HUES64 (cell line): ENCODE measurements around the gene GAS7.

Experiments
- H3K27ac ChIP-seq: 2 replicates; pipeline ENCODE4 v1.7.0; 2013; ENCODE audit warnings: low read depth, low read length, inconsistent platforms
- H3K27me3 ChIP-seq: 2 replicates; pipeline ENCODE4 v1.6.1; 2013; ENCODE audit warnings: mild to moderate bottlenecking, low read length; ENCODE audit not compliant: insufficient read depth
- H3K36me3 ChIP-seq: 2 replicates; pipeline ENCODE4 v1.6.1; 2013; ENCODE audit warnings: mild to moderate bottlenecking, low read length; ENCODE audit not compliant: insufficient read depth
- H3K4me1 ChIP-seq: 2 replicates; pipeline ENCODE4 v1.6.1; 2013; ENCODE audit warnings: mild to moderate bottlenecking, low read length, moderate library complexity; ENCODE audit not compliant: insufficient read depth
- H3K4me3 ChIP-seq: 2 replicates; pipeline ENCODE4 v1.5.1; 2013; ENCODE audit warnings: mild to moderate bottlenecking, low read length, moderate library complexity
- H3K9ac ChIP-seq: 2 replicates; pipeline ENCODE4 v1.6.1; 2013; ENCODE audit warnings: mild to moderate bottlenecking, low read depth, low read length
- H3K9me3 ChIP-seq: 2 replicates; pipeline ENCODE4 v1.6.1; 2013; ENCODE audit warnings: low read depth, low read length; ENCODE audit not compliant: insufficient read depth
- WGBS: fragments of 150-250, 120-280 bp; methylation state at CpG from one replicate; pipeline ENCODE4 v1.1.7; 2013; ENCODE audit warnings: missing lambda C conversion rate; 5-methylcytosine and 5-hydroxymethylcytosine counted together

The GAS7 gene

DNA sequence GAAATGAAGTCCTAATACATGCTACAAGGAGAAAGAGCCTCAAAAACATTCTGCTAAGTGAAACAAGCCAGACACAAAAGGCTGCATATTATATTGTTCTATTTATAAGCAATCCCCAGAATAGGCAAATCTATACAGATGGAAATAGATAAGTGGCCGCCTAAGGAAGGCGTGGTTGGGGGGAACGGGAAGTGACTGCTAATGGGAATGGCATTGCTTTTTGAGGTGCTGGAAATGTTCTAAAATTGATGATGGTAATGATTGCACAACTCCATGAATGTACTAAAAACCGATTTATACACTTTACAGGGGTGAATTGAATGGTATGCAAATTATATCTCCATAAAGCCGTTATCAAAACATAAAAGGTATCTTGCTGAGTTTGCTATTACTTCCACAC lies 67.7 kb downstream of the GAS7 start:
- H3K4me3 ChIP-seq, result no peak overlapping the region
- H3K27me3 ChIP-seq, result no peaks in the 10 kb centered on the region

GRCh38 chr17:10130263-10130662 lies 68.1 kb downstream of the GAS7 start:
- peaks cover 22% of the 10 kb centered on the region; the same call in 1 of the 2 replicates for H3K4me1 ChIP-seq
- 96% methylated on average over 4 of the region's 5 CpGs for WGBS
- no peak overlapping the region for H3K9ac ChIP-seq
- H3K36me3 ChIP-seq, result no peaks in the 10 kb centered on the region
- no peaks in the 10 kb centered on the region for H3K27me3 ChIP-seq
- no peaks in the 10 kb centered on the region for H3K9me3 ChIP-seq
- H3K27ac ChIP-seq, result no peak overlapping the region
- H3K4me3 ChIP-seq, result no peak overlapping the region

More for the DNA sequence above, 67.7 kb downstream of the GAS7 start:
- Histone ChIP-seq H3K9ac (no peak overlapping the region), H3K9me3 (no peaks in the 10 kb centered on the region), H3K36me3 (no peaks in the 10 kb centered on the region), H3K27ac (no peak overlapping the region), H3K4me1 (peaks cover 22% of the 10 kb centered on the region; the same call in 1 of the 2 replicates)
- 98% methylated on average over 4 of the region's 5 CpGs for WGBS

- Histone ChIP-seq H3K9me3 (no peaks in the 10 kb centered on the region), H3K4me3 (no peak overlapping the region), H3K36me3 (no peaks in the 10 kb centered on the region), H3K27me3 (no peaks in the 10 kb centered on the region), H3K4me1 (peaks cover 22% of the 10 kb centered on the region; the same call in 1 of the 2 replicates), H3K27ac (peak overlapping the region; percentile 43; the same call in 1 of the 2 replicates), H3K9ac (peak overlapping the region; percentile 37; the same call in 1 of the 2 replicates)
- WGBS, result 70% methylated on average over 19 of the region's 19 CpGs
Measured at GRCh38 chr17:10127819-10128425, 70.5 kb downstream of the GAS7 start.

GRCh38 chr17:10126616-10127501 lies 71.5 kb downstream of the GAS7 start:
- WGBS, result 69% methylated on average over 16 of the region's 16 CpGs
- Histone ChIP-seq H3K9me3 (no peaks in the 10 kb centered on the region), H3K27ac (peak overlapping the region; percentile 32; the same call in 1 of the 2 replicates), H3K9ac (peak overlapping the region; percentile 7; the same call in 1 of the 2 replicates), H3K4me3 (no peak overlapping the region), H3K27me3 (no peaks in the 10 kb centered on the region), H3K4me1 (peaks cover 22% of the 10 kb centered on the region; the same call in 1 of the 2 replicates), H3K36me3 (no peaks in the 10 kb centered on the region)

DNA sequence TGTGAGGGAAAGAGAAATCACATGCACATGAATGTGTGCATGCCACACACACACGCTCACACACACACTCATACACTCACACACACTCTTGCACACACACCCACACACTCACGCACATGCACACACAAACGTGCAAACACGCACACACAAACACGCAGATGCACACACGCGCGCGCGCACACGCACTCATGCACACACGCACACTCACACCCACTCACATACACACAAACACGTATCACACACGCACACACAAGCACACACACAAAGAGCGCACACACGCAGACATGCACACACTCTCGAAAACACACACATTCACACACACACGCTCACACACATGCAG lies 72.2 kb downstream of the GAS7 start:
- WGBS, result 82% methylated on average over 18 of the region's 18 CpGs
- no peak overlapping the region for H3K9ac ChIP-seq
- peaks cover 22% of the 10 kb centered on the region; the same call in 1 of the 2 replicates for H3K4me1 ChIP-seq
- no peaks in the 10 kb centered on the region for H3K9me3 ChIP-seq
- no peak overlapping the region for H3K4me3 ChIP-seq
- no peaks in the 10 kb centered on the region for H3K36me3 ChIP-seq
- H3K27me3 ChIP-seq, result no peaks in the 10 kb centered on the region
- no peak overlapping the region for H3K27ac ChIP-seq

DNA sequence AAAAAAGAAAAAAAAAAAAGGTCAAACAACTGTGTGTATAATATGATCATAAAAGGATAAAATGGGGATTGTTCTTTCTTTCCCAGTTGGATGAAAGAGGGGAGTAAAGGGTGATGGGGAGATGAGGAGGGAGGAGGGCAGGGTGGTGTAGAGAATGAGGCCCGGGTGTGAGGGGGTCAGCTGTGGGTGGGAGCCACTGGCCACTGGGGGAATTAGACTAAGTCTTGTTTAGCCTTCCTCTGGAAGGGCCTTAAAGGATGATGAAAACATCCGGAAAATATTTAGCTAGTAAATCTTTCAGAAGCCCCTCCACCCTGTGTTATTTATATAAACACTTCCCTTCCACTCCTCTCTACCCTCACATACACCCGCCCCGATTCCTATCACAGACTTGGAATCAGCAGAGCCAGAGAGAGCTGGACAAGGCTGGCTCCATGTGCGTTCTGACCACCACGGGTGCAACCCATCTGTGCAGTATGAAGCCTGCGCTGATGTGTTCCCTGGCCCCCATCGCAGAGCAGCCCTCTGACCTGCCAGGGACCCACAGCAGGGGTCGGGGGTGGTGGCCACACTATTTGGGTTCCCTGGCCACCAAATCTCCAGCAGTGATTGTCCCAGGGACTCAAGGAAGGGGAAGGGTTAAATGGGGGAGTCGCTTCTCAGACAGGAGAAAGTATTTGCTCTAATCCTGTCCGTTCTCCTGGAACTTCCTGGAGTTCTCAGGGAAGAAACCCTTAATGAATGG lies 72.7 kb downstream of the GAS7 start:
- no peak overlapping the region for H3K4me3 ChIP-seq
- H3K27me3 ChIP-seq, result no peaks in the 10 kb centered on the region
- H3K9ac ChIP-seq, result no peak overlapping the region
- WGBS, result 81% methylated on average over 11 of the region's 11 CpGs
- H3K27ac ChIP-seq, result no peak overlapping the region
- peaks cover 22% of the 10 kb centered on the region; the same call in 1 of the 2 replicates for H3K4me1 ChIP-seq
- no peaks in the 10 kb centered on the region for H3K36me3 ChIP-seq
- H3K9me3 ChIP-seq, result no peaks in the 10 kb centered on the region

DNA sequence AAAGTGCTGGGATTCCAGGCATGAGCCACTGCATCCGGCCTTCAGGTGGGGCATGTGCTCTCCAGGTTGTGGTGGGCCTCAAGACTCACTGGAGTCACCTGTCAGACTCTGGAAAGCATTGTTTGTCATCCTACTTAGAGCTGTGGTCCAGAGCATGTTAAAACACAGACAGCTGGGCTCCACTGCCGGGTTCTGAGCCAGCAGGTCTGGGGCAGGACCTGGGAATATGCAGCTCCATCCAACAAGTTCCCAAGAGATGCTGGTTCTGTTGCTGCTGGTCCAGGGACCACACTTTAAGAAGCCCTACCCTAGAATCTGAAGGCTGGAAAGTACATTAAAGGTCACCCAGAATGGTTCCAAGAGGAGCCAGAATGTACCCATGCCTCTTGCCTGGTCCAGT lies 75.3 kb downstream of the GAS7 start:
- Histone ChIP-seq H3K9ac (no peak overlapping the region), H3K36me3 (no peaks in the 10 kb centered on the region), H3K4me3 (no peak overlapping the region), H3K27ac (no peak overlapping the region), H3K27me3 (no peaks in the 10 kb centered on the region), H3K4me1 (peaks cover 29% of the 10 kb centered on the region), H3K9me3 (no peaks in the 10 kb centered on the region)
- WGBS, result 88% methylated on average over 2 of the region's 2 CpGs

DNA sequence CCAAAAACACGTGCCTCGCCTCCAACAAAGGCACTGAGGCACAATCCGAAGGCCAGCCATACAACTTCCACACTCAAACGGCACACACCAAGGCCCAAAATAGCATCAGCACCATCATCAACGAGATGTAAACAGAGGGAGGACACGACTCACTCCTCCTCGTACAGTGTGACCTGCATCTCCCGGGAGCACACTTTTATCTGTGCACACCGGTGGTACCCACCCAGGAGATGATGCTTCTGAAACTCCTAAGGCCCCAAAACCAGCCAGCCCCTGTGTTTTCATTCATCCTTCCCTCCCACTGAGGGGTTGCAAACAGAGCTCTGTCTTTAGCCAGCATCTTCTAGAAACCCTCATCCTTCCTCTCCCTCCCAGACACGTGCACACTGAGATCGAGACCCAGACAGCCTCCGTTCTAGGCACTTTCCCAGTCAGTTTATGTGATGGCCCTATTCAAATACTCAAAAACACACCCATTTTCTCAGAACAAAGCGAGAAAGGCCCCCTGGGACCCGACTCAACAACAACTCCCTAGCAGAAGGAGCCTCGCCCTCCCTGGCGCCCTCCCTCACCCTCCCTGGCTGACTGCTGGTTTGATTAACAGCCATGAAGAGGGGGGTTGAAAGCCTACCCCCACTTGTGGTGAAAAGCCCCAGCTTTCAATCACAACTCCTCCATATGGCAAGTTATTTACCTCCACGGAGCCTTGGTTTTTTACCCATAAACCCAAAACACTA lies 76.3 kb downstream of the GAS7 start:
- WGBS, result 82% methylated on average over 17 of the region's 17 CpGs
- Histone ChIP-seq H3K4me3 (no peak overlapping the region), H3K27ac (no peak overlapping the region), H3K4me1 (peaks cover 24% of the 10 kb centered on the region), H3K9ac (no peak overlapping the region), H3K36me3 (no peaks in the 10 kb centered on the region), H3K9me3 (no peaks in the 10 kb centered on the region), H3K27me3 (no peaks in the 10 kb centered on the region)

- Histone ChIP-seq H3K27me3 (no peaks in the 10 kb centered on the region), H3K9me3 (no peaks in the 10 kb centered on the region), H3K4me3 (no peak overlapping the region), H3K27ac (no peak overlapping the region), H3K4me1 (peaks cover 14% of the 10 kb centered on the region), H3K9ac (no peak overlapping the region), H3K36me3 (no peaks in the 10 kb centered on the region)
- 93% methylated on average over 8 of the region's 12 CpGs for whole genome bisulfite sequencing
Measured at GRCh38 chr17:10120749-10121148, 77.7 kb downstream of the GAS7 start.

DNA sequence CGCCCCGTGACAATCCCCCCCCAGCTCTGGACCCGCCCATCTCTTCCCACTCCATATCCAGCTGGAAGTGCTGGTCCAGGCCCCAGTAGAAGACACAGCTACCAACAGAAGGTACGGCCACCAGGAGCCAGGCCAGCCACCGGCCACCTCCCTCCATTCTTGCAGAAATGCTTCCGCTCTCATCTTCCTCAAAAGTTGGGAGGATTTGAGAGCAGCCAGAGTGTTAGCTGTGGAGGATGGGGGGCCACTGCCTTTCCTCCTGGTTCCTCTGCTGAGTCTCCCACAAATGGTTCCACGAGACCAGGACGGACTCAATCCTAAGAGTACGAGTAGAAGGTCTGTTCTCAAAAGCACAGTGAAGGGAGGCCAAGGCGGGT lies 78.3 kb downstream of the GAS7 start:
- no peak overlapping the region for H3K4me3 ChIP-seq
- no peaks in the 10 kb centered on the region for H3K36me3 ChIP-seq
- 77% methylated on average over 10 of the region's 10 CpGs for WGBS
- H3K9ac ChIP-seq, result no peak overlapping the region
- no peaks in the 10 kb centered on the region for H3K27me3 ChIP-seq
- H3K9me3 ChIP-seq, result no peaks in the 10 kb centered on the region
- peaks cover 14% of the 10 kb centered on the region for H3K4me1 ChIP-seq
- no peak overlapping the region for H3K27ac ChIP-seq
